Measurements from ENCODE around the gene TMEM181. TPM values are rescaled to one million over a fixed set of nuclear protein-coding genes. Genes with fewer than 3 reads are reported as not detected.
"Not testable (repeated sequence)": the region's sequence is repeated elsewhere in the genome, so short reads cannot be mapped to it uniquely, and the experiment has no call there.

Gene TMEM181
- polyA plus RNA-seq, 1 experiment, result 20.6 TPM

DNA sequence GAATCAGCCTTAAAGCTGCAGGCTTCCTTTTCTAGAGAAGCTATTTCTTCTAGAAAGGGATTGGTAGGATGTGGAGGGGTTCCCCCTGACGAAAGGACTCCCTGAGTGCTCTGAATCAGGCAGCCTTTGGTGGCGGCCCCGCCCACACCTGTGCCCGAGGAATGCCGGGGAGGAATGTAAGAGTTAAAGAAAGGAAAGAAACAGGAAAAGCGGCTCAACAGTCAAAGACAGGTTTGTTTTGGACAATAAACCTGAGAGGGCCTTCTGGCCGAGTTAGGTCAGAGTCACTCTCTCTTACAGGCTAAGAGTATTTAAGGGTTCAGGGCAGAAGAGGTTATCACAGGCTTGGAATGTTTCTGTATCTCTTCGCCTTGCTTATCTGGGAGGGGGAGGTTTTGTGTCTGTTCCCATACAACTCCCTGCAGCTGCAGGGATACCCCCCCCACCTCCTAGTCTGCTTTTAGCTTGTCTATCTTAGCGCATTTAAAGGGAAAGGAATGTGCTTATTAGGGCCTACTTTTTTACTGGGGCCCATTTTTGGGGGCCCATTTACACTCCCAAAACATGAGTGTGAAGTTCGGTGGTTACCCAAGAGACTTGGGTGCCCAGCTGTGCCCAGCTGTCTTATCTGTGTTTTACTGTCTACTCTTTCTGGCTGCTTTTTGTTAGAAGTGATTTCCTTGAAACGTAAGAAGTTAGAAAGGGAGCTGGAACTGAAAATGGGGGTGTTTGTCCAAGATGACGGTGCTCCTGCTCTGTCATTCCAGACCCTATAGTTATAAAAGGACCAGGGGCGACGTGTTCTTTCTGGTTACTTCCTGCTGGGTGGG, 51.9 kb downstream of the TMEM181 start:
- Histone ChIP-seq H3K27me3 (ENCODE audit: control insufficient read depth, insufficient read depth, low read length) (no peaks in the 10 kb centered on the region), H3K4me3 (ENCODE audit: low read depth, low read length) (no peak overlapping the region), H3K36me3 (ENCODE audit: control insufficient read depth, insufficient read depth, low read length) (peaks cover 22% of the 10 kb centered on the region)
- POLR2A ChIA-PET, result no interaction called here
- no peak for DNase-seq (ENCODE audit: low read depth)
- CTCF ChIA-PET, result interaction anchor here (1.6 to 2.4 kb wide), 2 partner anchors 391 to 398 kb away, joined by 5 to 11 read pairs; no protein-coding TSS in a partner anchor
- TF ChIP-seq CTCF (IDR thresholded peaks at IDR 0.05; ENCODE audit: insufficient read depth, low read depth, low read length), result no peak

DNA sequence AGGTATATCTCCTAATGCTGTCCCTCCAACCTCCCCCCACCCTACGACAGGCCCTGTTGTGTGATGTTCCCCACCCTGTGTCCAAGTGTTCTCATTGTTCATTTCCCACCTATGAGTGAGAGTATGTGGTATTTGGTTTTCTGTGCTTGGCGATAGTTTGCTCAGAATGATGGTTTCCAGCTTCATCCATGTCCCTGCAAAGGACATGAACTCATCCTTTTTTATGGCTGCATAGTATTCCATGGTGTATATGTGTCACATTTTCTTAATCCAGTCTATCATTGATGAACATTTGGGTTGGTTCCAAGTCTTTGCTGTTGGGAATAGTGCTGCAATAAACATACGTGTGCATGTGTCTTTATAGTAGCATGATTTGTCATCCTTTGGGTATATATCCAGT, 54.7 kb downstream of the TMEM181 start:
- H3K36me3 ChIP-seq (ENCODE audit: control insufficient read depth, insufficient read depth, low read length), result peaks cover 13% of the 10 kb centered on the region
- POLR2A ChIA-PET; H3K27me3 ChIP-seq (ENCODE audit: control insufficient read depth, insufficient read depth, low read length); CTCF ChIA-PET; DNase-seq (ENCODE audit: low read depth); H3K4me3 ChIP-seq (ENCODE audit: low read depth, low read length): not testable (repeated sequence)

DNA sequence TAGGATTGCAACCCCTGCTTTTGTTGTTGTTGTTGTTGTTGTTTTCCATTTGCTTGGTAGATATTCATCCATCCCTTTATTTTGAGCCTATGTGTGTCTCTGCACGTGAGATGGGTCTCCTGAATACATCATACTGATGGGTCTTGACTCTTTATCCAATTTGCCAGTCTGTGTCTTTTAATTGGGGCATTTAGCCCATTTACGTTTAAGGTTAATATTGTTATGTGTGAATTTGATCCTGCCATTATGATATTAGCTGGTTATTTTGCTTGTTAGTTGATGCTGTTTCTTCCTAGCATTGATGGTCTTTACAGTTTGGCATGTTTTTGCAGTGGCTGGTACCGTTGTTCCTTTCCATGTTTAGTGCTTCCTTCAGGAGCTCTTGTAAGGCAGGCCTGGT, 58.4 kb downstream of the TMEM181 start:
- H3K36me3 ChIP-seq (ENCODE audit: control insufficient read depth, insufficient read depth, low read length); DNase-seq (ENCODE audit: low read depth); POLR2A ChIA-PET; H3K4me3 ChIP-seq (ENCODE audit: low read depth, low read length); H3K27me3 ChIP-seq (ENCODE audit: control insufficient read depth, insufficient read depth, low read length): not testable (repeated sequence)
- CTCF ChIA-PET, result interaction anchor here (0.8 kb wide), 1 partner anchor 14 kb away, joined by 3 read pairs; no protein-coding TSS in a partner anchor

- CTCF ChIA-PET, result interaction anchor here (0.6 to 1.7 kb wide), 4 partner anchors 12 to 399 kb away, joined by 3 to 4 read pairs (median 4); no protein-coding TSS in a partner anchor
- POLR2A ChIA-PET, result no interaction called here
These were observed 60.3 kb downstream of the TMEM181 start for GRCh38 chr6:158619922-158620801.

DNA sequence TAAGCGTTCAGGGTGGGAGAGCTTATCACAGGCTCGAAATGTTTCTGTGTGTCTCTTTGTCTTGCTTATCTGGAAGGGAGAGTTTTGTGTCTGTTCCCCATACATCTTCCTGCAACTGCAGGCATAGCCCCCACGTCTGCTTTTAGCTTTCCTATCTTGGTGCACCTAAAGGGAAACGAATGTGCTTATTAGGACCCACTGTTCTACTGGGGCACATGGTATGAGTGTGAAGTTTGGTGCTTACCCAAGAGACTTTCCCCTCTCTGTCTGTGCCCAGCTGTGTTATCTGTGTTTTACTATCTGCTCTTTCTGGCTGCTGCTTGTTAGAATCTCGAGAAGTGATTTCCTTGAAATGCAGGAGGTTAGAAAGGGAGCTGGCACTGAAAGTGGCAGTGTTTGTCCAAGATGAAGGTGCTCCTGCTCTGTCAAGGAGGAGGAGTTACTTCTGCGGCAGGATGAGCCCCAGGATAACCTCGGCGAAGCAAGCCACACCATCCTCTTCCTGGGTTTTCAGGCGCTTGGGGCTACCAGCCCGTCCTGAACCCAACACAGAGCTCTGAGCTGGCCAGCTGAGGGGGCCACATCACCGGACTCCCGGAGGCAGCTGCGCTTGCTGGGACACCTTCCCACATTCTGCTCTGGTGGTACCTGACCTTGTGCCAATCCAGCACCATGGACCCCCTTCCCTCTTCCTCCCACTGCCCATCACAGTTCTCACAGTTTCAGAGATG, 61.2 kb downstream of the TMEM181 start:
- no peak overlapping the region for H3K4me3 ChIP-seq (ENCODE audit: low read depth, low read length)
- TF ChIP-seq CTCF (IDR thresholded peaks at IDR 0.05; ENCODE audit: insufficient read depth, low read depth, low read length), result no peak
- H3K36me3 ChIP-seq (ENCODE audit: control insufficient read depth, insufficient read depth, low read length), result peaks cover 20% of the 10 kb centered on the region
- CTCF ChIA-PET, result interaction anchor here (1.4 to 2.4 kb wide), 4 partner anchors 15 to 407 kb away, joined by 4 to 7 read pairs (median 4); no protein-coding TSS in a partner anchor
- DNase-seq (ENCODE audit: low read depth), result no peak
- POLR2A ChIA-PET, result no interaction called here
- H3K27me3 ChIP-seq (ENCODE audit: control insufficient read depth, insufficient read depth, low read length), result no peaks in the 10 kb centered on the region

More at GRCh38 chr6:158619922-158620801, 60.3 kb downstream of the TMEM181 start:
- H3K27me3 ChIP-seq (ENCODE audit: control insufficient read depth, insufficient read depth, low read length), result no peaks in the 10 kb centered on the region
- no peak for DNase-seq (ENCODE audit: low read depth)
- H3K36me3 ChIP-seq (ENCODE audit: control insufficient read depth, insufficient read depth, low read length), result peaks cover 13% of the 10 kb centered on the region
- no peak for TF ChIP-seq CTCF (IDR thresholded peaks at IDR 0.05; ENCODE audit: insufficient read depth, low read depth, low read length)
- no peak overlapping the region for H3K4me3 ChIP-seq (ENCODE audit: low read depth, low read length)

All from BJ (cell line).